ENCODE measurements around the gene ATP8B1. TPM values are rescaled to one million over a fixed set of nuclear protein-coding genes. Genes with fewer than 3 reads are reported as not detected.
"Not testable (repeated sequence)": the region's sequence is repeated elsewhere in the genome, so short reads cannot be mapped to it uniquely, and the experiment has no call there.

The ATP8B1 gene
- total RNA-seq, 3 donors from 2014 or later: 0.13 to 0.22 (median 0.15) TPM

DNA sequence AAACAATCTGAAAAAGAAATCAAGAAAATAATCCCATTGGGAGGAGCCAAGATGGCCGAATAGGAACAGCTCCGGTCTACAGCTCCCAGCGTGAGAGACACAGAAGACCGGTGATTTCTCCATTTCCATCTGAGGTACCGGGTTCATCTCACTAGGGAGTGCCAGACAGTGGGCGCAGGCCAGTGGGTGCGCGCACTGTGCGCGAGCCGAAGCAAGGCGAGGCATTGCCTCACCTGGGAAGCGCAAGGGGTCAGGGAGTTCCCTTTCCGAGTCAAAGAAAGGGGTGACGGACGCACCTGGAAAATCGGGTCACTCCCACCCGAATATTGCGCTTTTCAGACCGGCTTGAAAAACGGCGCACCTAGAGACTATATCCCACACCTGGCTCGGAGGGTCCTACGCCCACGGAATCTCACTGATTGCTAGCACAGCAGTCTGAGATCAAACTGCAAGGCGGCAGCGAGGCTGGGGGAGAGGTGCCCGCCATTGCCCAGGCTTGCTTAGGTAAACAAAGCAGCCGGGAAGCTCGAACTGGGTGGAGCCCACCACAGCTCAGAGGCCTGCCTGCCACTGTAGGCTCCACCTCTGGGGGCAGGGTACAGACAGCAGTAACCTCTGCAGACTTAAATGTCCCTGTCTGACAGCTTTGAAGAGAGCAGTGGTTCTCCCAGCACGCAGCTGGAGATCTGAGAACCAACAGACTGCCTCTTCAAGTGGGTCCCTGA, 83.7 kb downstream of the ATP8B1 start:
- ATAC-seq; DNase-seq; H3K36me3 Mint-ChIP-seq (ENCODE audit: insufficient read depth); H3K4me3 Mint-ChIP-seq; H3K4me1 Mint-ChIP-seq (ENCODE audit: low read depth); H3K27me3 Mint-ChIP-seq (ENCODE audit: low read depth): not testable (repeated sequence)
- peaks cover 34% of the 10 kb centered on the region for H3K9me3 Mint-ChIP-seq

DNA sequence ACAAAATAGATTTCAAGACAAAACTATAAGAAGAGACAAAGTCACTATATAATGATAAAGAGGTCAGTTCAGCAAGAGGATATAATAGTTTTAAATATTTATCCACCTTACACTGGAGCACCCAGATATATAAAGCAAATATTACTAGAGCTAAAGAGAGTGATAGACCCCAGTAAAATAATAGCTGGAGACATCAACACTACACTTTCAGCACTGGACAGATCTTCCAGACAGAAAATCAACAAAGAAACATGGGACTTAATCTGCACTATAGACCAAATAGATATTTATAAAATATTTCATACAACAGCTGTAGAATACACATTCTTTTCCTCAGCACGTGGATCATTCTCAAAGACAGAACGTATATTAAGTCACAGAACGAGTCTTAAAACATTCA, 86.6 kb downstream of the ATP8B1 start:
- Mint-ChIP-seq H3K27me3 (ENCODE audit: low read depth) (no peaks in the 10 kb centered on the region), H3K4me3 (no peak overlapping the region), H3K36me3 (ENCODE audit: insufficient read depth) (peaks cover 2% of the 10 kb centered on the region), H3K9me3 (peaks cover 34% of the 10 kb centered on the region), H3K4me1 (ENCODE audit: low read depth) (no peaks in the 10 kb centered on the region)
- DNase-seq (no peak), ATAC-seq (no peak)

DNA sequence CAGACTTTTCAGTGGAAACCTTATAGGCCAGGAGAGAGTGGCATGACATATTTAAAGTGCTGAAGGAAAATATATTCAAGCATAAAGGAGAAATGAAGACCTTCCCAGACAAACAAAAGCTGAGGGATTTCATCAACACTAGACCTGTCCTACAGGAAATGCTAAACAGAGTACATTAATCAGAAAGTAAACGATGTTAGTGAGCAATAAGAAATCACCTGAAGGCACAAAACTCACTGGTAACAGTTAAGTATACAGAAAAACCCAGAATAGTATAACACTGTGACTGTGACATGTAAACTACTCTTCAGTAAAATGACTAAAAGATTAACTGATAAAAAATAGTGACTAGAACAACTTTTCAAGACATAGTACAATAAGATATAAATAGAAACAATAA, 87.4 kb downstream of the ATP8B1 start:
- no peaks in the 10 kb centered on the region for H3K27me3 Mint-ChIP-seq (ENCODE audit: low read depth)
- H3K4me1 Mint-ChIP-seq (ENCODE audit: low read depth): no peaks in the 10 kb centered on the region
- H3K36me3 Mint-ChIP-seq (ENCODE audit: insufficient read depth): peaks cover 2% of the 10 kb centered on the region
- DNase-seq (no peak), ATAC-seq (no peak)
- peaks cover 34% of the 10 kb centered on the region for H3K9me3 Mint-ChIP-seq
- no peak overlapping the region for H3K4me3 Mint-ChIP-seq

DNA sequence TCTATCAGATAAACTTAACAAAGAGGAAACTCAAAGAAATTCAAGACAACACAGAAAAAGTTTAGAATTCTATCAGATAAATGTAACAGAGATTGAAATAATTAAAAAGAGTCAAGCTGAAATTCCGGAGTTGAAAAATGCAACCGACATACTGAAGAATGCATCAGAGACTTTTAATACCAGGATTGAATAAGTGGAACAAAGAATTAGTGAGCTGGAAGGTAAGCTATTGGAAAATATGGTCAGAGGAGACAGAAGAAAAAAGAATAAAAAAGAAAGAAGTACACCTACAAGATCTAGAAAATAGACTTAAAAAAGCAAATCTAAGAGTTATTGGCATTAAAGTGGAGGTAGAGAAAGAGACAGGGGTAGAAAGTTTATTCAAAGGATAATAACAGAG, 88.0 kb downstream of the ATP8B1 start:
- no peak for DNase-seq
- Mint-ChIP-seq H3K36me3 (ENCODE audit: insufficient read depth) (peaks cover 2% of the 10 kb centered on the region), H3K9me3 (peaks cover 34% of the 10 kb centered on the region)

DNA sequence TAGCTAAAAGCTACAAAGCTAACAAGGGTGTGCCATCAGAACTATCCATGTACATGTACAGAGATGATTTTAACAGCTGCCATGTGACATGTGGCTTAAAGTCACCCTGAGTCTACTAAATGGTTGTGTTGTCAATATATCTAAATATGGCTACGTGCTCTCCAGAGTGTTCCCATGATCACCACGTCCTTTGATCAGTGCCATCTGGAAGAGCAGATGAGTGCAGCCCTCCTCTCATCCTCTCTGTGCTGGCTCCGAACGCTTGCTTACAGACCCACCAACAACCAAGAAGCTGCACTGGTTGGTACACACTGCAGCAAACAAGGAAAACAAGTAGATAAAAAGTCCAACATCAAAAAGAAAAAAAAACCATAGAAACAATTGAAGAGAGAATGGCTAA, 92.9 kb downstream of the ATP8B1 start:
- Mint-ChIP-seq H3K27me3 (ENCODE audit: low read depth) (no peaks in the 10 kb centered on the region), H3K36me3 (ENCODE audit: insufficient read depth) (peaks cover 7% of the 10 kb centered on the region), H3K4me3 (no peak overlapping the region), H3K9me3 (peaks cover 21% of the 10 kb centered on the region), H3K4me1 (ENCODE audit: low read depth) (no peaks in the 10 kb centered on the region)
- ATAC-seq (no peak), DNase-seq (no peak)

More for the DNA sequence above, 88.0 kb downstream of the ATP8B1 start:
- Mint-ChIP-seq H3K27me3 (ENCODE audit: low read depth) (no peaks in the 10 kb centered on the region), H3K4me1 (ENCODE audit: low read depth) (no peaks in the 10 kb centered on the region), H3K4me3 (no peak overlapping the region)
- no peak for ATAC-seq

DNA sequence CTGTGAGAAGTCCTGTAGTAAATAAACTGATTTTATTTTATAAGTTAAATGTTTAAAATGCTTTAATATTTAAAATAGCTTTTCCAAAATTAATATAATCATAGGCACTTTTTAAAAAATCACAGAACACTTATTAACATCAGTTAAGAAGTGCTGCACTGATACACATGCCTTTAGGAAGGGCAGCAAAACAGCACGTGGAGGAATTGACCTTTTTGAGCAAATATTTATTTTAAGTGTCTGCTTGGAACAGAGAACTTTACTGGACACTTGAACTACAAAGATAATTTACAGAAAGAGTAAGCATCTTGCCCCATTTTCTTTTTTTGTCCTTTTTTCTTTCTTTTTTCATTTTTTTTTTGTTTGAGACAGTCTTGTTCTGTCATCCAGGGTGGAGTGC, 93.8 kb downstream of the ATP8B1 start:
- H3K4me3 Mint-ChIP-seq: no peak overlapping the region
- peaks cover 14% of the 10 kb centered on the region for H3K9me3 Mint-ChIP-seq
- peaks cover 4% of the 10 kb centered on the region for H3K36me3 Mint-ChIP-seq (ENCODE audit: insufficient read depth)
- H3K27me3 Mint-ChIP-seq (ENCODE audit: low read depth): no peaks in the 10 kb centered on the region
- ATAC-seq (no peak), DNase-seq (no peak)
- no peaks in the 10 kb centered on the region for H3K4me1 Mint-ChIP-seq (ENCODE audit: low read depth)

DNA sequence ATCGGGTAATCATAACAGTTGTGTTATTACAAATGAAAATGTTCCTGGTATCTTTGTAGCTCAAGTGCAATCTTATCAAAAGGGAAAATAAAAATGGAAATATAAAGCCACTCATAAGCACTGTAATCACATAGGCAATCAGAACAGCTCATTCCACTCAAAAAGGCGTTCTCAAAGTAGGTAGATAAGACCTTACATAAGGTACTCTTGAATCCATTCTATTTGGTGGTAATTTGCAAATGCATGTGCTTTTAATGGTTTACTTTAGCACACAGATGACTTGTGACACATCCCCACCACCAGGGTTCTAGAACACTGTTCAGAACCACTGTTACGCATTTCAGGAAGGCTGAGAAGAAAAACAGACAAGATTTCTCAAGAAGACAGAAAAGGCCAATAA, 94.8 kb downstream of the ATP8B1 start:
- Mint-ChIP-seq H3K4me1 (ENCODE audit: low read depth) (no peaks in the 10 kb centered on the region), H3K9me3 (peaks cover 14% of the 10 kb centered on the region), H3K4me3 (no peak overlapping the region), H3K27me3 (ENCODE audit: low read depth) (no peaks in the 10 kb centered on the region), H3K36me3 (ENCODE audit: insufficient read depth) (peaks cover 4% of the 10 kb centered on the region)
- ATAC-seq (no peak), DNase-seq (no peak)

DNA sequence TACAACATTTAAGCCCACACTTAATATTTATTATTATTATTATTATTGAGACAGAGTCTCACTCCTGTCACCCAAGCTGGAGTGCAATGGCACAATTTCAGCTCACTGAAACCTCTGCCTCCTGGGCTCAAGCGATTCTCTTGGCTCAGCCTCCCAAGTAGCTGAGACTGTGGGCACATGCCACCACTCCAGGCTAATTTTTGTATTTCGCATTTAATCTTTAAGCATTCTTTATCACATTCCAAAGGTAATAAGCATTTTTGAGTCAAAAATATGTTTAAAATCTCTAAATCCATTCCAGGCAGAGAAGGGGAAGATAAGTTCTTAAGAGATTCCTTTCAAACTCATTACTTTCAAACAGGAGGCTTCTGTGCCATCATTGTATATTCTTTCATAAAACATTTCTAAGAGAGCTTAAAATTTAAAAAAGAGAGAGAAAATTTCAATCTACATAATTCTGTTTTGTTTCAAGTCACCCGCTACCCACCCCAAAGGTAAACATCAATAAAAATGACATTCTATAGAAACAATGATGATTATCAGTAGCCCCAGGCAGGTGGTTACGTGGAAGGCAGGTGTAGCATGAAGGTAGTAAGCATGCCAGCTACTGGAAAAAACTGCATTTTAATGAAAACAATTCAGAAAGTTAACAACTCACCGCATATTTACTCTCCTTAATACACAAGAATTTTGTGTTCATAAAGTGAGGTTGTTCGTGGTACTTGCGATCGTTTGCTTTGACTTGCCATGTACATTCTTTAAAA, 97.1 kb downstream of the ATP8B1 start:
- peaks cover 14% of the 10 kb centered on the region for H3K9me3 Mint-ChIP-seq
- ATAC-seq: no peak
- H3K4me3 Mint-ChIP-seq: no peak overlapping the region

DNA sequence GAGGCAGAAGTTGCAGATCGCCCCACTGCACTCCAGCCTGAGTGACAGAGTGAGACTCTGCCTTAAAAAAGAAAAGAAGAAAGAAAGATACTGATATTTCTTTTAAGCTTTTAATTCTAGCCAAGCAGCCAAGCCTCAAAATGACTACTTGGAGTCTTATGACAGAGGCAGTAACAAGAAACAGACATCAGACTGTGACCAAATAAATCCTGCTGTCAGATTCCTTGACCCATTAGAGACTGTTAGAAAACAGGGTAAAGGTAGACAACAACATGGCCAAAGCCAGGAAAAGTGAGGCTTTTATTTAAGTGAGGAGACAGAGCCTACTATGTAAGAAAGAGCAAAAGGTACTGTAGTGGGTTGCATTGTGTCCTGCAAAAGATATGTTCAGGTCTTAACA, 98.1 kb downstream of the ATP8B1 start:
- H3K36me3 Mint-ChIP-seq (ENCODE audit: insufficient read depth): peaks cover 10% of the 10 kb centered on the region
- H3K27me3 Mint-ChIP-seq (ENCODE audit: low read depth): no peaks in the 10 kb centered on the region
- ATAC-seq (no peak), DNase-seq (no peak)
- peaks cover 14% of the 10 kb centered on the region for H3K9me3 Mint-ChIP-seq
- H3K4me1 Mint-ChIP-seq (ENCODE audit: low read depth): no peaks in the 10 kb centered on the region
- H3K4me3 Mint-ChIP-seq: no peak overlapping the region

More for the DNA sequence above, 97.1 kb downstream of the ATP8B1 start:
- DNase-seq: no peak
- H3K36me3 Mint-ChIP-seq (ENCODE audit: insufficient read depth): peaks cover 10% of the 10 kb centered on the region
- H3K4me1 Mint-ChIP-seq (ENCODE audit: low read depth): no peaks in the 10 kb centered on the region
- no peaks in the 10 kb centered on the region for H3K27me3 Mint-ChIP-seq (ENCODE audit: low read depth)

DNA sequence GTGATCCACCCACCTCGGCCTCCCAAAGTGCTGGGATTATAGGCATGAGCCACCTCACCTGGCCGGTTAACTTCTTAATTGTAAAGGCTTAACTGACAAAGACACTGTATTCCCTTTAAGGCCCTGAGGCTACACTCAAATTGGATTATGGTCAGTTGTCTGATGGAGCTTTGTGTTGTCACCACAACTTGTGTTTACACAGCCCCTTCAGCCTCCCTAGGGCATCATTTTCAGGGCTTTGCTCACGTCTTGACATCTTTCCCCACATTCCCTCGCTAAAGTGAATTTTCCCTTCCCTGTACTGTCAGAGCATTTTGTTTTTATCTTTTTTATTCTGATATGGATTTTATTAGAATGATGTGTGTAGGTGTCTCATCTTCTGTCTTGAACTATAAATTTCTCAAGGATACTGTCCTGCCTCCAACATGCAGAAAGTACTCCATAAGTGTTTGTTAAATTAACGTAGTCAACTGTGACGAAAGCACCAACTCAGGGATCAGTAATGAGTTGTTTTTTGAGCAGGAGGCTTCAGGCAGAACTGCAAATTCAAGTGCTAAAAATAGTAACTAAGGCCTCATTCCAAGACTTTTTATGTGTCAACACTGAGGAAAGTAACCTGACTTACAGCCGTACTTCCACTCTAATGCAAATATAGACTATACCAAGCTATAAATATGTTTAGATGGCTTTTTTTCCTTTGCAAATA, 104.4 kb downstream of the ATP8B1 start:
- peaks cover 6% of the 10 kb centered on the region for H3K36me3 Mint-ChIP-seq (ENCODE audit: insufficient read depth)
- ATAC-seq (no peak), DNase-seq (no peak)
- H3K4me1 Mint-ChIP-seq (ENCODE audit: low read depth): no peaks in the 10 kb centered on the region
- H3K9me3 Mint-ChIP-seq: no peaks in the 10 kb centered on the region
- H3K27me3 Mint-ChIP-seq (ENCODE audit: low read depth): no peaks in the 10 kb centered on the region
- H3K4me3 Mint-ChIP-seq: no peak overlapping the region

DNA sequence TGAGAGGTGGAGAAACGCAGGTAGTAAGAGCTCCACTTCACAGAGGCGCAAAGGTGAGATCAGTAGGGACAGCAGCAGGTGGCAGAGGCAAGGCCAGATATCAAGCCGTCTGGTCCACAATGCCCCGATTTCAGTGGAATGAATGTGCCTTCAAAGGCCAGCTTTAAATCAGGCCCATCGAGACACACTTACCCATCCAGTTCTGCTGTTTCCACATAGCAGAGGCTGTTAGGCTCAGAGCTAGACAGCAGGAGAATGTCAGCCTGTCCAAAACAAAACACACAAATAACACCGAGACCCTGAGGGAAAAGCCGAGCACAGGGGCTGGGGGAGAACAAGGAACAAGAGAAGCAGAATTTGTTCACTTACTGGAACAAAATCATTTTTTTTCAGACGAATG, 105.7 kb downstream of the ATP8B1 start:
- H3K36me3 Mint-ChIP-seq (ENCODE audit: insufficient read depth): peaks cover 2% of the 10 kb centered on the region
- H3K4me1 Mint-ChIP-seq (ENCODE audit: low read depth): no peaks in the 10 kb centered on the region
- DNase-seq (no peak), ATAC-seq (no peak)
- no peak overlapping the region for H3K4me3 Mint-ChIP-seq
- H3K9me3 Mint-ChIP-seq: no peaks in the 10 kb centered on the region
- H3K27me3 Mint-ChIP-seq (ENCODE audit: low read depth): no peaks in the 10 kb centered on the region

DNA sequence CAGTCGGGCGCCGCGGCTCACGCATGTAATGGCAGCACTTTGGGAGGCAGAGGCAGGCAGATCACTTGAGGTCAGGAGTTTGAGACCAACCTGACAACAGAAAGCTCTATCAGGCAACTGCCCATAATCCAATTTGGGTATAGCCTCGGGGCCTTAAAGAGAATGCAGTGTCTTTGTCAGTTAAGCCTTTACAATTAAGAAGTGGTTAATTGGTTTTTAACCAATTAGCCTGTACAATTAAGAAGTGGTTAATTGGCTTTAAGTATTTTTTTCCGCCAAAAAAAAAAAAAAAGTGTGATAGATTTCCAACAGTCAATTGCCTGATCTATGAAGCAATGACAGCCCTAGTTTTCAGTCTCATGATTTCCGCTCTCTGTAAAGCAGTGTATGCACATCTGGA, 106.8 kb downstream of the ATP8B1 start:
- Mint-ChIP-seq H3K9me3 (no peaks in the 10 kb centered on the region), H3K36me3 (ENCODE audit: insufficient read depth) (peaks cover under 1% of the 10 kb centered on the region), H3K4me1 (ENCODE audit: low read depth) (no peaks in the 10 kb centered on the region), H3K27me3 (ENCODE audit: low read depth) (no peaks in the 10 kb centered on the region), H3K4me3 (no peak overlapping the region)
- DNase-seq (no peak), ATAC-seq (no peak)

DNA sequence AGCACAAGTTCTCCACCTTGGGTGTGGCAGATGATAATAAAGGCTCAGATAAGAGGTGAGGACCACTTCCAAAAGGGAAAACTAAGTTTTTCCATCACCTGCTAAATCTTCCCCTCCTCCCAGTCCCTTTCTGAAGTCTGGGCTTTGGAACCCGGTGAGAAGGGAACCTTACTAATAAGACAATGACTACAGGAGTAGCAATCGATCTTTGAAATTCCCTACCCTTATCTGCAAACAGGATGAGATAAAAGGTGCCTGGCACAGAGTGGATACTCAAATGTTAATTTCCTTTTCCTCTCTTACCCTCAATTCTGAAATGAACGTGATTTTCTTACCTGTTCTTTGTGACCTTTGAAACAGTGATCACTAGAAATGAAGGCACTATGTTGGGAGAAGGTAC, 111.8 kb downstream of the ATP8B1 start:
- no peaks in the 10 kb centered on the region for H3K27me3 Mint-ChIP-seq (ENCODE audit: low read depth)
- ATAC-seq (no peak), DNase-seq (no peak)
- H3K4me3 Mint-ChIP-seq: no peak overlapping the region
- H3K4me1 Mint-ChIP-seq (ENCODE audit: low read depth): peaks cover 4% of the 10 kb centered on the region
- H3K36me3 Mint-ChIP-seq (ENCODE audit: insufficient read depth): peaks cover 13% of the 10 kb centered on the region
- peaks cover 4% of the 10 kb centered on the region for H3K9me3 Mint-ChIP-seq

DNA sequence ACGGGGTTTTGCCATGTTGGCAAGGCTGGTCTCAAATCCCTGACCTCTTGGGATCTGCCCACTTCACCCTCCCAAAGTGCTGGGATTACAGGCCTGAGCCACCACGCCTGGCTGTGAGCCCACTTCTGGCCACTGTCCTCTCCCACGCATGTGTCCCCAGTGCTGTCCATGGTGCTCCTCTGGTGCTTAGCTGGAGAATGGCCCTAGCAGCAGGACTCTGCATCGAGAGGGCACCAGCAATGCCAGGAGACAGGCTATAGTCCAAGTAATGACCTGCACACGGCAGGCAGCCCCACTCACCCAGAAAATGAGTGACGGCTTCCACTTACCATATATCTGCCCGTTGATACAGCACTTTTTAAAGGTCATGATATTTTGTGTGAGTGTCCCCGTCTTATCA, 115.1 kb downstream of the ATP8B1 start:
- no peak overlapping the region for H3K4me3 Mint-ChIP-seq
- ATAC-seq (no peak), DNase-seq (no peak)
- H3K4me1 Mint-ChIP-seq (ENCODE audit: low read depth): peaks cover 4% of the 10 kb centered on the region
- H3K27me3 Mint-ChIP-seq (ENCODE audit: low read depth): no peaks in the 10 kb centered on the region
- H3K36me3 Mint-ChIP-seq (ENCODE audit: insufficient read depth): peaks cover 13% of the 10 kb centered on the region
- H3K9me3 Mint-ChIP-seq: peaks cover 4% of the 10 kb centered on the region

Data from activated T-cell treated with anti-CD3 and anti-CD28 coated beads, Interleukin-2, amount 50 U/mL, for 4 hours (primary cell).